PC-9 (cell line): ENCODE results near the gene GPBP1. TPM values are rescaled to one million over a fixed set of nuclear protein-coding genes. Genes with fewer than 3 reads are reported as not detected.
A peak's percentile ranks its signal among the peaks of the same experiment; 100 is the strongest.
"Not testable (repeated sequence)": the region's sequence is repeated elsewhere in the genome, so short reads cannot be mapped to it uniquely, and the experiment has no call there.

Experiments
- BruUV-seq: library from RNA; stranded (reverse); fragments of 400-500 nt; replicated peaks from 2 replicates; lab custom pipeline; 2021; lab: Mats Ljungman, UMichigan
- CTCF ChIA-PET: fragments of 300-600 bp; sonication (Branson Sonifier 250); formaldehyde crosslinking; loops from one replicate; lab custom pipeline; 2022; ENCODE audit warnings: antibody characterized with exemption; lab: Charles Lee
- POLR2A ChIA-PET: fragments of 300-600 bp; sonication (Branson Sonifier 250); formaldehyde crosslinking; loops from one replicate; lab custom pipeline; 2022; ENCODE audit warnings: antibody characterized with exemption; ENCODE audit not compliant: unreplicated experiment; lab: Charles Lee
- DNase-seq, 2 experiments: peaks; one replicate each; pipeline versions ENCODE4 v3.0.0 to v3.0.0-alpha.2; 2015 to 2022; ENCODE audit warnings: mixed read lengths in 1 of 2
- H2AFZ ChIP-seq: fragments of 200-600 bp; sonication (generic); 2 replicates; pipeline ENCODE4 v1.8.1; 2017; ENCODE audit warnings: antibody characterized with exemption
- H3F3A ChIP-seq: fragments of 200-600 bp; sonication (generic); 2 replicates; pipeline ENCODE4 v1.8.1; 2017; ENCODE audit warnings: antibody characterized with exemption, mild to moderate bottlenecking, low read depth; ENCODE audit not compliant: insufficient read depth
- H3K27ac ChIP-seq: fragments of 200-600 bp; sonication (generic); 2 replicates; pipeline ENCODE4 v1.6.1; 2016; ENCODE audit warnings: mixed run types
- H3K27me3 ChIP-seq: fragments of 200-600 bp; sonication (generic); 2 replicates; pipeline ENCODE4 v1.6.1; 2016; ENCODE audit warnings: low read depth, mixed run types; ENCODE audit not compliant: insufficient read depth
- H3K36me3 ChIP-seq: fragments of 200-600 bp; sonication (generic); 2 replicates; pipeline ENCODE4 v1.6.1; 2016; ENCODE audit warnings: low read depth, mixed run types
- H3K4me1 ChIP-seq: fragments of 200-600 bp; sonication (generic); replicated peaks from 2 replicates; pipeline ENCODE4 v1.6.1; 2016; ENCODE audit warnings: mixed run types; ENCODE audit not compliant: insufficient read depth
- H3K4me2 ChIP-seq: fragments of 200-600 bp; sonication (generic); 2 replicates; pipeline ENCODE4 v1.6.1; 2017; ENCODE audit warnings: mixed run types
- H3K4me3 ChIP-seq: fragments of 200-600 bp; sonication (generic); 2 replicates; pipeline ENCODE4 v1.6.1; 2016; ENCODE audit warnings: mixed run types
- H3K79me2 ChIP-seq: fragments of 200-600 bp; sonication (generic); 2 replicates; pipeline ENCODE4 v1.6.1; 2017; ENCODE audit warnings: low read depth, mixed run types
- H3K9me2 ChIP-seq: fragments of 200-600 bp; sonication (generic); 2 replicates; pipeline ENCODE4 v1.8.1; 2017; ENCODE audit warnings: mild to moderate bottlenecking; ENCODE audit not compliant: insufficient read depth
- H3K9me3 ChIP-seq: fragments of 200-600 bp; sonication (generic); 2 replicates; pipeline ENCODE4 v1.8.1; 2016; ENCODE audit warnings: low read depth; ENCODE audit not compliant: insufficient read depth
- H4K20me1 ChIP-seq: fragments of 200-600 bp; sonication (generic); 2 replicates; pipeline ENCODE4 v1.8.1; 2017; ENCODE audit not compliant: insufficient read depth
- EZH2 ChIP-seq: fragments of 200-600 bp; sonication (generic); IDR thresholded peaks from 2 replicates; pipeline ENCODE4 v1.8.0; 2017; ENCODE audit warnings: antibody characterized with exemption, low read depth
- intact Hi-C: fragments of 100-400 bp; cut with micrococcal nuclease; formaldehyde crosslinking; loops from one replicate; pipeline ENCODE4 v1.10.0; 2022; ENCODE audit not compliant: unreplicated experiment
- total RNA-seq: library from RNA; stranded (reverse); gene quantifications from 2 replicates; pipeline ENCODE4 v1.2.3, GENCODE V29; 2021
- TF ChIP-seq, protein P1 (sequence below): fragments of 200-600 bp; sonication (generic); conservative IDR thresholded peaks from 2 replicates; pipeline ENCODE4 v1.6.1; 2017; ENCODE audit warnings: mixed run types, antibody characterized with exemption, mild to moderate bottlenecking, moderate library complexity

The GPBP1 gene
- total RNA-seq, 1 experiment from 2014 or later: 75.0 TPM

DNA sequence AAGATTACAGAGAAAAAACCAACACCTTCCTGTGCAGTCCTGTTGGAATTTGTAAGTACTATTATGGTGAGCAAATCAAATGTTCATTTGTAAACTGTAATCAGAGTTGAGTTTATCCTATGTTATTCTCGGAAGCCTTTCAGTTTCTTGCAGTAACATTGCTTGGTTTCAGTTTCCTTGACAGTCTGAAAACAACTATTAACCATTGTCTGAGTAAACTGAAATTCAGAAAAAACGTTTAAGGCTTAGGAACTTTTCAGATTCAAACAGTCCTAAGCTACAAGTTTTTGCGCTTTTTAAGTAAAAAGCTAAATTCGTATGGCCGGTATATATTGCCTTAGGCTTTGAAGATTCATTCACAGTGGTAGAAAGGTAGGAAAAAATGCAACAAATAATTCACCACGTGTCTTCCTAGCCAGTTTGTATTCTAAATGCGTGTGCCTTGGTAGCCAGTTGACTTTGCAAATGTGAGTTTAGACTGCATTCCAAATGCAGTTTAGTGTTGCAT lies 2.5 kb downstream of the GPBP1 start:
- Histone ChIP-seq H3K27me3 (no peaks in the 10 kb centered on the region), H3K79me2 (peaks cover 75% of the 10 kb centered on the region), H3K4me2 (peak overlapping the region; percentile 91), H3K4me3 (peak overlapping the region; percentile 76), H2AFZ (no peak overlapping the region), H3K27ac (peak overlapping the region; percentile 98), H3K9me2 (no peaks in the 10 kb centered on the region), H3K9me3 (no peaks in the 10 kb centered on the region), H3K4me1 (peaks cover 47% of the 10 kb centered on the region), H3F3A (peaks cover 31% of the 10 kb centered on the region), H3K36me3 (peaks cover 38% of the 10 kb centered on the region), H4K20me1 (peaks cover 62% of the 10 kb centered on the region)
- TF ChIP-seq, protein P1, sequence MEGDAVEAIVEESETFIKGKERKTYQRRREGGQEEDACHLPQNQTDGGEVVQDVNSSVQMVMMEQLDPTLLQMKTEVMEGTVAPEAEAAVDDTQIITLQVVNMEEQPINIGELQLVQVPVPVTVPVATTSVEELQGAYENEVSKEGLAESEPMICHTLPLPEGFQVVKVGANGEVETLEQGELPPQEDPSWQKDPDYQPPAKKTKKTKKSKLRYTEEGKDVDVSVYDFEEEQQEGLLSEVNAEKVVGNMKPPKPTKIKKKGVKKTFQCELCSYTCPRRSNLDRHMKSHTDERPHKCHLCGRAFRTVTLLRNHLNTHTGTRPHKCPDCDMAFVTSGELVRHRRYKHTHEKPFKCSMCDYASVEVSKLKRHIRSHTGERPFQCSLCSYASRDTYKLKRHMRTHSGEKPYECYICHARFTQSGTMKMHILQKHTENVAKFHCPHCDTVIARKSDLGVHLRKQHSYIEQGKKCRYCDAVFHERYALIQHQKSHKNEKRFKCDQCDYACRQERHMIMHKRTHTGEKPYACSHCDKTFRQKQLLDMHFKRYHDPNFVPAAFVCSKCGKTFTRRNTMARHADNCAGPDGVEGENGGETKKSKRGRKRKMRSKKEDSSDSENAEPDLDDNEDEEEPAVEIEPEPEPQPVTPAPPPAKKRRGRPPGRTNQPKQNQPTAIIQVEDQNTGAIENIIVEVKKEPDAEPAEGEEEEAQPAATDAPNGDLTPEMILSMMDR: no peak
- TF ChIP-seq EZH2: no peak
- BruUV-seq: no TSS peak
- CTCF ChIA-PET: no interaction called here
- intact Hi-C loops: no loop called here
- no peak for DNase-seq
- POLR2A ChIA-PET: no interaction called here

DNA sequence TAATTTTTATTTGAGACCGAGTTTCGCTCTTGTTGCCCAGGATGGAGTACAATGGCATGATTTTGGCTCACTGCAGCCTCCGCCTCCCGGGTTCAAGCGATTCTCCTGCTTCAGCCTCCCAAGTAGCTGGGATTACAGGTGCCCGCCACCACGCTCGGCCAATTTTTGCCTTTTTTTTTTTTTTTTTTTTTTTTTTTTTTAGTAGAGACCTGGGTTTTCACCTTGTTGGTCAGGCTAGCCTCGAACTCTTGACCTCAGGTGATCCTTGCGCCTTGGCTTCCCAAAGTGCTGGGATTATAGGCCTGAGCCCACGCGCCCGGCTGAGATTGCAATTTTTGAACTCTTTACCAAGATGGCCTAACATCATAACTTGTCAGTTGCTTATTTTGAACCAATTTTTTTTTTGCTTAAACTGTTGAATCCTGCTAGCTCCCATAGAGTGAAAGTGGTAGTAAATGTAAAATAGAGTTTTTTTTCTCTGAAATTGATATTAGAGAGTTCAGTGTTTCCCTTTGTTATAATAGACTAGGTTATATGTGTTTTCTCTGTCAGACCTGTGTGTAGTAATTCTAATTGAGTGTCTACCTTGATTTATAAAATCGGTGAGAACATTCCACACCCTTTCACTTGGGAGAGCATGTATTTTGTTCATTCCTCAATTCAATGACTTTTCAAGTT lies 3.8 kb downstream of the GPBP1 start:
- Histone ChIP-seq H3K9me2 (no peaks in the 10 kb centered on the region), H3K4me2 (peak overlapping the region; percentile 91), H3K36me3 (peaks cover 38% of the 10 kb centered on the region), H3K9me3 (no peaks in the 10 kb centered on the region), H3K4me3 (peak overlapping the region; percentile 76), H2AFZ (no peak overlapping the region), H4K20me1 (peaks cover 74% of the 10 kb centered on the region), H3F3A (peaks cover 20% of the 10 kb centered on the region), H3K4me1 (peaks cover 44% of the 10 kb centered on the region), H3K27ac (peak overlapping the region; percentile 21; the same call in 1 of the 2 replicates), H3K27me3 (no peaks in the 10 kb centered on the region), H3K79me2 (peaks cover 87% of the 10 kb centered on the region)
- CTCF ChIA-PET: no interaction called here
- intact Hi-C loops: no loop called here
- DNase-seq: no peak
- BruUV-seq: no TSS peak
- POLR2A ChIA-PET: no interaction called here
- no peak for TF ChIP-seq EZH2
- TF ChIP-seq, protein P1: no peak

DNA sequence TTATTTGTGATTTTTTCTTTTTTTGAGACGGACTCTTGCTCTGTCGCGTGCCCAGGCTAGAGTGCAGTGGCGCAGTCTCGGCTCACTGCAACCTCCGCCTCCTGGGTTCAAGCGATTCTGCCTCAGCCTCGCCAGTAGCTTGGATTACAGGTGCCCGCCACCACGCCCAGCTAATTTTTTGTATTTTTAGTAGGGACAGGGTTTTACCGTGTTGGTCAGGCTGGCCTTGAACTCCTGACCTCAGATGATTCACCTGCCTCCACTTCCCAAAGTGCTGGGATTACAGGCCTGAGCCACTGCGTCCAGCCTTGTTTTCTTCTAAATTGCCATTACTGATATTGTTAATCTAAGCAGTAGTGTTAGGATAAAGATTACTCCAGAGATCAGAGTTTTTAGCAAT lies 4.4 kb downstream of the GPBP1 start:
- H3K36me3 ChIP-seq: peaks cover 38% of the 10 kb centered on the region
- H3K27me3 ChIP-seq, H2AFZ ChIP-seq, H3K9me2 ChIP-seq, POLR2A ChIA-PET, BruUV-seq, DNase-seq, intact Hi-C loops, H3K9me3 ChIP-seq, CTCF ChIA-PET: not testable (repeated sequence)
- peak overlapping the region; percentile 76; the same call in 1 of the 2 replicates for H3K4me3 ChIP-seq
- H3K4me1 ChIP-seq: peaks cover 44% of the 10 kb centered on the region
- H3K27ac ChIP-seq: peak overlapping the region; percentile 21
- peaks cover 80% of the 10 kb centered on the region for H4K20me1 ChIP-seq
- peak overlapping the region; percentile 91 for H3K4me2 ChIP-seq
- H3K79me2 ChIP-seq: peaks cover 93% of the 10 kb centered on the region
- H3F3A ChIP-seq: peaks cover 14% of the 10 kb centered on the region
